ENCODE results near the gene INHBE.
A peak's percentile ranks its signal among the peaks of the same experiment; 100 is the strongest.

DNA sequence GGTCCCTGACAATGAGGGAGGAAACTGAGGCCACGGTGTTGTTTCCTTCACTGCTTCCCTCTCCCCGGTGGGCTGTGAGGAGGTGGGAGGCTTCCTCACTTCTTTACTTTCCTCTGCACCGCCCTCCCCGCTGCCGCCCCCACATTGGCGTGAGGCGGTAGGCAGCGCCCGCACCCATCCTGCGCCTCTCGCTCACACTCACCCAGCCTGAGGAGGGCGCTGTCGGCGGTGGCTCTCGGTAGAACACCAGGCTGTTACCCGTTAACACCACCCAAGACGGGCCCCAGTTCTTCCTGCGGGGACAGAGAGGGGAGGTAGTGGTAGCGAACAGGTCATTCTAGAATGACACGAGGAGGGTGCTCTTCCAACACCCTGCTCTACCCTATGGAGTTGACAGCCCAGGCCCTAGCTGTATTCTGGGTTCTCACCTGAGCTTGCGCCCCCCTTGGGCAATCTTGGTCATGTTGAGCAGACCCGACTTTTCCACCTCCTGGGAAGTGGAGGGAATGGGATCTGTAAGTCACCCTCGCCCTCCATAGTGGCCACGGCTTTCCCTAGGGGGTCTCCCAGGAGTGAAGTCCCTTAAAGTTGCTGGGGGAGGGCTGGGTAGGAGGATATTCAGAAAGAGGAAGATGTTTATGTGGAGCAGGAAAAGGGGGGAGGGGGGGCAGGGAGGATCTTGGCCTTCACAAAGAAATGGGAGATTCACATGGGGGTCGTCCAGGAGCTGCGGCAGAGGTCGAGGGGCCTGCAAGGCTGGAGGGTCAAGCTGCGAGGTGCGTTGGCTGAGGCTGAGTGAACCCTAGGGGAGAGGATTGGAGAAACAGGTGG lies 21.3 kb downstream of the INHBE start:
- TF ChIP-seq, protein P1, sequence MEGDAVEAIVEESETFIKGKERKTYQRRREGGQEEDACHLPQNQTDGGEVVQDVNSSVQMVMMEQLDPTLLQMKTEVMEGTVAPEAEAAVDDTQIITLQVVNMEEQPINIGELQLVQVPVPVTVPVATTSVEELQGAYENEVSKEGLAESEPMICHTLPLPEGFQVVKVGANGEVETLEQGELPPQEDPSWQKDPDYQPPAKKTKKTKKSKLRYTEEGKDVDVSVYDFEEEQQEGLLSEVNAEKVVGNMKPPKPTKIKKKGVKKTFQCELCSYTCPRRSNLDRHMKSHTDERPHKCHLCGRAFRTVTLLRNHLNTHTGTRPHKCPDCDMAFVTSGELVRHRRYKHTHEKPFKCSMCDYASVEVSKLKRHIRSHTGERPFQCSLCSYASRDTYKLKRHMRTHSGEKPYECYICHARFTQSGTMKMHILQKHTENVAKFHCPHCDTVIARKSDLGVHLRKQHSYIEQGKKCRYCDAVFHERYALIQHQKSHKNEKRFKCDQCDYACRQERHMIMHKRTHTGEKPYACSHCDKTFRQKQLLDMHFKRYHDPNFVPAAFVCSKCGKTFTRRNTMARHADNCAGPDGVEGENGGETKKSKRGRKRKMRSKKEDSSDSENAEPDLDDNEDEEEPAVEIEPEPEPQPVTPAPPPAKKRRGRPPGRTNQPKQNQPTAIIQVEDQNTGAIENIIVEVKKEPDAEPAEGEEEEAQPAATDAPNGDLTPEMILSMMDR (conservative IDR thresholded peaks at IDR 0.05; ENCODE audit: low read depth in 2 of 2), result peak; percentile 81 to 89
- TF ChIP-seq, protein P2, sequence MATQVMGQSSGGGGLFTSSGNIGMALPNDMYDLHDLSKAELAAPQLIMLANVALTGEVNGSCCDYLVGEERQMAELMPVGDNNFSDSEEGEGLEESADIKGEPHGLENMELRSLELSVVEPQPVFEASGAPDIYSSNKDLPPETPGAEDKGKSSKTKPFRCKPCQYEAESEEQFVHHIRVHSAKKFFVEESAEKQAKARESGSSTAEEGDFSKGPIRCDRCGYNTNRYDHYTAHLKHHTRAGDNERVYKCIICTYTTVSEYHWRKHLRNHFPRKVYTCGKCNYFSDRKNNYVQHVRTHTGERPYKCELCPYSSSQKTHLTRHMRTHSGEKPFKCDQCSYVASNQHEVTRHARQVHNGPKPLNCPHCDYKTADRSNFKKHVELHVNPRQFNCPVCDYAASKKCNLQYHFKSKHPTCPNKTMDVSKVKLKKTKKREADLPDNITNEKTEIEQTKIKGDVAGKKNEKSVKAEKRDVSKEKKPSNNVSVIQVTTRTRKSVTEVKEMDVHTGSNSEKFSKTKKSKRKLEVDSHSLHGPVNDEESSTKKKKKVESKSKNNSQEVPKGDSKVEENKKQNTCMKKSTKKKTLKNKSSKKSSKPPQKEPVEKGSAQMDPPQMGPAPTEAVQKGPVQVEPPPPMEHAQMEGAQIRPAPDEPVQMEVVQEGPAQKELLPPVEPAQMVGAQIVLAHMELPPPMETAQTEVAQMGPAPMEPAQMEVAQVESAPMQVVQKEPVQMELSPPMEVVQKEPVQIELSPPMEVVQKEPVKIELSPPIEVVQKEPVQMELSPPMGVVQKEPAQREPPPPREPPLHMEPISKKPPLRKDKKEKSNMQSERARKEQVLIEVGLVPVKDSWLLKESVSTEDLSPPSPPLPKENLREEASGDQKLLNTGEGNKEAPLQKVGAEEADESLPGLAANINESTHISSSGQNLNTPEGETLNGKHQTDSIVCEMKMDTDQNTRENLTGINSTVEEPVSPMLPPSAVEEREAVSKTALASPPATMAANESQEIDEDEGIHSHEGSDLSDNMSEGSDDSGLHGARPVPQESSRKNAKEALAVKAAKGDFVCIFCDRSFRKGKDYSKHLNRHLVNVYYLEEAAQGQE (IDR thresholded peaks at IDR 0.05; ENCODE audit: unreplicated experiment), result no peak
- TF ChIP-seq POLR2AphosphoS5 (IDR thresholded peaks at IDR 0.05; ENCODE audit: low read depth), result no peak
- TF ChIP-seq, protein P3, sequence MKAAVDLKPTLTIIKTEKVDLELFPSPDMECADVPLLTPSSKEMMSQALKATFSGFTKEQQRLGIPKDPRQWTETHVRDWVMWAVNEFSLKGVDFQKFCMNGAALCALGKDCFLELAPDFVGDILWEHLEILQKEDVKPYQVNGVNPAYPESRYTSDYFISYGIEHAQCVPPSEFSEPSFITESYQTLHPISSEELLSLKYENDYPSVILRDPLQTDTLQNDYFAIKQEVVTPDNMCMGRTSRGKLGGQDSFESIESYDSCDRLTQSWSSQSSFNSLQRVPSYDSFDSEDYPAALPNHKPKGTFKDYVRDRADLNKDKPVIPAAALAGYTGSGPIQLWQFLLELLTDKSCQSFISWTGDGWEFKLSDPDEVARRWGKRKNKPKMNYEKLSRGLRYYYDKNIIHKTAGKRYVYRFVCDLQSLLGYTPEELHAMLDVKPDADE (IDR thresholded peaks at IDR 0.05), result no peak
- no peak for TF ChIP-seq JUNB (IDR thresholded peaks at IDR 0.05; ENCODE audit: unreplicated experiment)
- no peak for TF ChIP-seq EZH2 (IDR thresholded peaks at IDR 0.05; ENCODE audit: low read depth, unreplicated experiment)
- TF ChIP-seq ZNF114 (CRISPR knock-in tag; IDR thresholded peaks at IDR 0.05), result no peak
- TF ChIP-seq EZH2phosphoT487 (IDR thresholded peaks at IDR 0.05; ENCODE audit: unreplicated experiment), result no peak
- TF ChIP-seq CREB1 (CRISPR knock-in tag; IDR thresholded peaks at IDR 0.05; ENCODE audit: low read depth), result no peak
